ENCODE data around the gene FLNB.

Gene FLNB

GRCh38 chr3:58154626-58155449, 146.6 kb downstream of the FLNB start:
- no peak overlapping the region for H3K4me3 ChIP-seq (ENCODE audit: low read depth, low read length)
- TF ChIP-seq CTCF (IDR thresholded peaks at IDR 0.05; ENCODE audit: borderline replicate concordance, insufficient read depth, low read depth, low read length): no peak

GRCh38 chr3:58155838-58156237, 147.6 kb downstream of the FLNB start:
- H3K4me3 ChIP-seq (ENCODE audit: low read depth, low read length): no peak overlapping the region

GRCh38 chr3:58157700-58158099, 149.5 kb downstream of the FLNB start:
- H3K4me3 ChIP-seq (ENCODE audit: low read depth, low read length): no peak overlapping the region
- no peak for TF ChIP-seq CTCF (IDR thresholded peaks at IDR 0.05; ENCODE audit: borderline replicate concordance, insufficient read depth, low read depth, low read length)

More at GRCh38 chr3:58155838-58156237, 147.6 kb downstream of the FLNB start:
- TF ChIP-seq CTCF (IDR thresholded peaks at IDR 0.05; ENCODE audit: borderline replicate concordance, insufficient read depth, low read depth, low read length): no peak

GRCh38 chr3:58158442-58159153, 150.4 kb downstream of the FLNB start:
- no peak overlapping the region for H3K4me3 ChIP-seq (ENCODE audit: low read depth, low read length)
- TF ChIP-seq CTCF (IDR thresholded peaks at IDR 0.05; ENCODE audit: borderline replicate concordance, insufficient read depth, low read depth, low read length): no peak

GRCh38 chr3:58160399-58160798, 152.2 kb downstream of the FLNB start:
- no peak for TF ChIP-seq CTCF (IDR thresholded peaks at IDR 0.05; ENCODE audit: borderline replicate concordance, insufficient read depth, low read depth, low read length)
- no peak overlapping the region for H3K4me3 ChIP-seq (ENCODE audit: low read depth, low read length)

GRCh38 chr3:58161435-58162398, 153.5 kb downstream of the FLNB start:
- no peak overlapping the region for H3K4me3 ChIP-seq (ENCODE audit: low read depth, low read length)
- TF ChIP-seq CTCF (IDR thresholded peaks at IDR 0.05; ENCODE audit: borderline replicate concordance, insufficient read depth, low read depth, low read length): no peak
